ENCODE data around the gene KAT2A. TPM values are rescaled to one million over a fixed set of nuclear protein-coding genes. Genes with fewer than 3 reads are reported as not detected.

KAT2A gene
- total RNA-seq, result 10 to 100 TPM; 29.6 to 32.8 (median 29.9) TPM
- 24.1 TPM for total RNA-seq (2013)

DNA sequence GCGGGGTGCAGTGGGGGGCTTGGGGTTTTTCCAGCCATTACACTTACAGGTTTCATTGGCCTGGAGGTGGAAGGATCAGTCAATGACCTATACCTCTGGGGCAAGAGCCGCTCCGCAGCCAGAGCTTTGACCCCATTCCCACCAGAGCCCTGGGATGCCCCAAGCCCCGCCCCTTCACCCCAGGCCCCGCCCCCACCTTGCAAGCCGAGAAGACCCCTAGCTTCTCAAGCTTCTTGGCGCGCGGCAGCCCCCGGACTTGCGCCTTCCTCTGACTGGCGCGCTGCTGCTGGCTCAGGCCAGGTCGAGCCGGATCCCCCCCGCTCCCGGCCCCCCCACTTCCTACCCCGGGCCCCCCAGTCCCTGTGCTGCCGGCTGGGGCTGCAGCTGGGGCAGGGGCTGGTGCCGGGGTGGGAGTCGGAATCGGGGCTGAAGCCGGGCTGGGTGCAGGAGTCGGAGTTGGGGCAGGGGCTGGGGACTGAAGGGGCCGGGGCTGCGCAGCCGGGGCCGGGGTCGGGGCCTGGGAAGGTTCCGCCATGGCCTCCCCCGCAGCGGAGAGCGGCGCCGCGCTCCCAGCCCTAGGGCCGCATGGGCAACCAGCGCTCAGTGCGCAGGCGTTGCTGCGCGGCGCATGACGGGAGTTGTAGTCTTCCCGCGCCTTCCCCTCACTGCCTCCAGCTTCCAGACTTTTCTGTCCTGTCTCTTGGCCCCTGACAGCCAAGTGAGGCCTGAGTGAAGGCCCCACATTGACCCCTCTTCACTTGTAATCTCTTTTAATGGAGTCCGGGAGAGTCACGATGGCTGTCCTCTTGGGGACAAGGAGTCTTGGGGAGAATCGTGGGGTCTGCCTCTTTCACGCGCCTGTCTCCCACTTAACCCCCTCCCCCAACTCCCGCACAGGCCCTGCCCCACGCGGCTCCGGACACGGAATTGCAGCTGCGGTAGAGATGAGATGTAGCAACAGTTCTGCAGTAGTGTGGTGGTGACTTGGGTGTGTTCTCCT lies at the start of gene KAT2A:
TSS of gene KAT2A (minus strand) at position 598 of the 1,000 bp plus-strand sequence. CDS start at position 535, 63 bp downstream.
- ATAC-seq (peak; percentile 84 to 90 (median 89)), DNase-seq (peak; percentile 73 to 90)
- TF ChIP-seq, protein P1, sequence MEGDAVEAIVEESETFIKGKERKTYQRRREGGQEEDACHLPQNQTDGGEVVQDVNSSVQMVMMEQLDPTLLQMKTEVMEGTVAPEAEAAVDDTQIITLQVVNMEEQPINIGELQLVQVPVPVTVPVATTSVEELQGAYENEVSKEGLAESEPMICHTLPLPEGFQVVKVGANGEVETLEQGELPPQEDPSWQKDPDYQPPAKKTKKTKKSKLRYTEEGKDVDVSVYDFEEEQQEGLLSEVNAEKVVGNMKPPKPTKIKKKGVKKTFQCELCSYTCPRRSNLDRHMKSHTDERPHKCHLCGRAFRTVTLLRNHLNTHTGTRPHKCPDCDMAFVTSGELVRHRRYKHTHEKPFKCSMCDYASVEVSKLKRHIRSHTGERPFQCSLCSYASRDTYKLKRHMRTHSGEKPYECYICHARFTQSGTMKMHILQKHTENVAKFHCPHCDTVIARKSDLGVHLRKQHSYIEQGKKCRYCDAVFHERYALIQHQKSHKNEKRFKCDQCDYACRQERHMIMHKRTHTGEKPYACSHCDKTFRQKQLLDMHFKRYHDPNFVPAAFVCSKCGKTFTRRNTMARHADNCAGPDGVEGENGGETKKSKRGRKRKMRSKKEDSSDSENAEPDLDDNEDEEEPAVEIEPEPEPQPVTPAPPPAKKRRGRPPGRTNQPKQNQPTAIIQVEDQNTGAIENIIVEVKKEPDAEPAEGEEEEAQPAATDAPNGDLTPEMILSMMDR (IDR thresholded peaks at IDR 0.05), result no peak
- H3K4me3 Mint-ChIP-seq, result peak within 1 kb of the TSS; percentile 75
- no peaks in the 10 kb centered on the region for H3K9me3 ChIP-seq (ENCODE audit: control insufficient read depth, insufficient read depth, low read length)
- peak within 1 kb of the TSS; percentile 30 for H3K4me3 ChIP-seq (ENCODE audit: low read length)
- H3K27ac Mint-ChIP-seq, result peak within 1 kb of the TSS in 1 of 2 donors; percentile 47
- peaks cover 17% of the 10 kb centered on the region for H3K36me3 ChIP-seq (ENCODE audit: control insufficient read depth, insufficient read depth, low read length)
- intact Hi-C loops (cut with micrococcal nuclease), result no loop called here
- peaks cover 5 to 28% of the 10 kb centered on the region in 2 donors for H3K4me1 Mint-ChIP-seq
- H3K27ac ChIP-seq (ENCODE audit: low read length), result no peak within 1 kb of the TSS
- H3K27me3 ChIP-seq (ENCODE audit: control insufficient read depth, insufficient read depth, low read length), result no peaks in the 10 kb centered on the region
- no peaks in the 10 kb centered on the region for H3K36me3 Mint-ChIP-seq
- no peaks in the 10 kb centered on the region for H3K9me3 Mint-ChIP-seq
- no peaks in the 10 kb centered on the region for H3K27me3 Mint-ChIP-seq (ENCODE audit: low read depth in 2 of 2)
- WGBS (ENCODE audit: insufficient coverage), result 3% methylated on average over 48 of the region's 57 CpGs
- peaks cover 20% of the 10 kb centered on the region for H3K4me1 ChIP-seq (ENCODE audit: control insufficient read depth, insufficient read depth, low read length)

DNA sequence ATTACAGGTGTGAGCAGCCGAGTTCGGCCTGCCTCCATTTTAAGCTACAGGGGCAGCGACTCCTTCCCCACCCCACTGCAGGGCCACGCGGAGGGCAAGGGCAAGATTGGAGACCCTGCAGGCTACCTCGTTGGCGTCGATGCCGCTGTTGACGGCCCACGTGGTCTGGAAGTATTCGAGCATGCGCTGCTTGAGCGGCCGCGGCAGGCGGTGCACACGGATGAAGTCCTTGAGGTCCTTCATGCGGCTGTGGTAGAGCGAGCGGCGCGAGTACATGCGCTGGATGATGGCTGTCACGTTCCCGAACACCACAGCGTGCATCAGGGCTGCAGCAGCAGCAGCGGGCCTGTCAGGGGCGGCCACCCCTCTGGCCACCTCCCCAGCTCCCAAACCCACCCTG lies 48.2 kb upstream of the KAT2A start:
- Mint-ChIP-seq H3K4me3 (no peak overlapping the region), H3K36me3 (no peaks in the 10 kb centered on the region), H3K27ac (no peak overlapping the region), H3K9me3 (no peaks in the 10 kb centered on the region), H3K4me1 (no peaks in the 10 kb centered on the region), H3K27me3 (ENCODE audit: low read depth in 2 of 2) (peaks cover 0 to 6% of the 10 kb centered on the region in 2 donors)
- no peaks in the 10 kb centered on the region for H3K36me3 ChIP-seq (ENCODE audit: control insufficient read depth, insufficient read depth, low read length)
- no peak for ATAC-seq
- TF ChIP-seq, protein P1 (IDR thresholded peaks at IDR 0.05), result no peak
- no peaks in the 10 kb centered on the region for H3K4me1 ChIP-seq (ENCODE audit: control insufficient read depth, insufficient read depth, low read length)
- WGBS (ENCODE audit: insufficient coverage), result 97% methylated on average over 29 of the region's 29 CpGs
- no peaks in the 10 kb centered on the region for H3K9me3 ChIP-seq (ENCODE audit: control insufficient read depth, insufficient read depth, low read length)
- intact Hi-C loops (cut with micrococcal nuclease), result no loop called here
- no peak for DNase-seq
- H3K27ac ChIP-seq (ENCODE audit: low read length), result no peak overlapping the region
- H3K27me3 ChIP-seq (ENCODE audit: control insufficient read depth, insufficient read depth, low read length), result no peaks in the 10 kb centered on the region
- no peak overlapping the region for H3K4me3 ChIP-seq (ENCODE audit: low read length)

DNA sequence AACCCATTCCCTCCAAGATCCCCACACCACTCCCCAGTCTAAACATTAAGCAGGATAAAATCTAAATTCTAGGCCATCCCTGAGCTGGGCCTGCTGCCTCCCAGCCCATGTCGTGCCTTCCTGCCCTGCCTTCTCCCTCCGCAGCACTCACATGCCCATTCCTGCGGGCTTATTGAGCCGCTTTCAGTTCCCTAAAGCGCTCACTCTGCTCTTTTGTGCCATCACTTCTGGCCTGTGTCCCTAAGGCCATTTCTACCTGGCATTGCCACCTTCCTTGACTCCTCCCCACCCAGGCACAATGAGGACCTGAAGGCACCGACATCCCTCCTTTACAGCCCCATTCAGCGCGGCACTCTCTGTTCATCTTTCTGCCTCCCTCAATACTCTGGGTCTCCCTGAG lies 46.6 kb upstream of the KAT2A start:
- H3K27ac Mint-ChIP-seq, result no peak overlapping the region
- no peak overlapping the region for H3K27ac ChIP-seq (ENCODE audit: low read length)

More for the DNA sequence above, 46.6 kb upstream of the KAT2A start:
- ATAC-seq (no peak), DNase-seq (no peak)
- H3K4me3 ChIP-seq (ENCODE audit: low read length), result no peak overlapping the region
- intact Hi-C loops (cut with micrococcal nuclease), result no loop called here
- H3K27me3 Mint-ChIP-seq (ENCODE audit: low read depth in 2 of 2), result peaks cover 0 to 6% of the 10 kb centered on the region in 2 donors
- TF ChIP-seq, protein P1 (IDR thresholded peaks at IDR 0.05), result no peak
- no peaks in the 10 kb centered on the region for H3K4me1 ChIP-seq (ENCODE audit: control insufficient read depth, insufficient read depth, low read length)
- no peaks in the 10 kb centered on the region for H3K9me3 ChIP-seq (ENCODE audit: control insufficient read depth, insufficient read depth, low read length)
- H3K27me3 ChIP-seq (ENCODE audit: control insufficient read depth, insufficient read depth, low read length), result no peaks in the 10 kb centered on the region
- peaks cover 0 to 4% of the 10 kb centered on the region in 2 donors for H3K4me1 Mint-ChIP-seq
- 89% methylated on average over 8 of the region's 8 CpGs for WGBS (ENCODE audit: insufficient coverage)
- no peaks in the 10 kb centered on the region for H3K36me3 Mint-ChIP-seq
- no peak overlapping the region for H3K4me3 Mint-ChIP-seq
- no peaks in the 10 kb centered on the region for H3K9me3 Mint-ChIP-seq
- no peaks in the 10 kb centered on the region for H3K36me3 ChIP-seq (ENCODE audit: control insufficient read depth, insufficient read depth, low read length)
